ENCODE results near the gene USP34.

- TF ChIP-seq ZNF331 (CRISPR knock-in tag; IDR thresholded peaks at IDR 0.05; ENCODE audit: low read depth), result no peak
- no peak for TF ChIP-seq REST (IDR thresholded peaks at IDR 0.05; ENCODE audit: unreplicated experiment)
- TF ChIP-seq EZH2 (IDR thresholded peaks at IDR 0.05; ENCODE audit: low read depth, unreplicated experiment), result no peak
- no peak for TF ChIP-seq CTCF (conservative IDR thresholded peaks at IDR 0.05; ENCODE audit: low read depth in 2 of 2)
- no peak for TF ChIP-seq POLR2AphosphoS5 (IDR thresholded peaks at IDR 0.05; ENCODE audit: low read depth)
- TF ChIP-seq EZH2phosphoT487 (IDR thresholded peaks at IDR 0.05; ENCODE audit: unreplicated experiment), result no peak
- TF ChIP-seq JUNB (IDR thresholded peaks at IDR 0.05; ENCODE audit: unreplicated experiment), result no peak
Observed at GRCh38 chr2:61410185-61410584, 60.7 kb downstream of the USP34 start.
